Cardiac muscle cell (in vitro differentiated cells and primary cell): ENCODE measurements around the gene ITSN2. TPM values are rescaled to one million over a fixed set of nuclear protein-coding genes. Genes with fewer than 3 reads are reported as not detected.

Source experiments
- DNase-seq, 2 donors: peaks; one replicate each; pipeline versions ENCODE4 v3.0.0 to v3.0.0-alpha.2; 2010 to 2017; ENCODE audit warnings: low read depth in 1 of 2, low spot score in 1 of 2
- H3K27ac ChIP-seq: fragments of 200-600 bp; sonication (generic); 2 replicates; pipeline ENCODE4 v1.5.1; 2016
- H3K27me3 ChIP-seq: fragments of 200-600 bp; sonication (generic); 2 replicates; pipeline ENCODE4 v1.6.0; 2016; ENCODE audit warnings: control low read depth
- H3K36me3 ChIP-seq: fragments of 200-600 bp; sonication (generic); 2 replicates; pipeline ENCODE4 v1.5.1; 2016; ENCODE audit warnings: control low read depth
- H3K4me1 ChIP-seq: fragments of 200-600 bp; sonication (generic); 2 replicates; pipeline ENCODE4 v1.8.1; 2017; ENCODE audit warnings: low read depth, mild to moderate bottlenecking, mixed run types
- H3K4me3 ChIP-seq: fragments of 200-600 bp; sonication (generic); 2 replicates; pipeline ENCODE4 v1.5.1; 2016; ENCODE audit warnings: mild to moderate bottlenecking
- H3K9me3 ChIP-seq: fragments of 200-600 bp; sonication (generic); 2 replicates; pipeline ENCODE4 v1.5.1; 2017; ENCODE audit warnings: low read depth, mild to moderate bottlenecking, control low read depth
- CTCF ChIP-seq: IDR thresholded peaks from 2 replicates; pipeline ENCODE4 v1.5.1; 2012; ENCODE audit warnings: low read depth, mild to moderate bottlenecking, low read length
- polyA plus RNA-seq: library from polyadenylated mRNA; unstranded; fragments of >200 nt; fragmentation: Nextera tagmentation; extraction: Ambion mirVana; gene quantifications from 2 replicates; pipeline ENCODE4 v1.2.1, GENCODE V29; 2016
- total RNA-seq: library from RNA; depleted of rRNA; stranded (reverse); fragments of >200 nt; gene quantifications from 2 replicates; pipeline ENCODE4 v1.2.3, GENCODE V29; 2016

Gene ITSN2
- total and polyA plus RNA-seq, 2 experiments from 2014 or later = 22.3 to 22.8 TPM

DNA sequence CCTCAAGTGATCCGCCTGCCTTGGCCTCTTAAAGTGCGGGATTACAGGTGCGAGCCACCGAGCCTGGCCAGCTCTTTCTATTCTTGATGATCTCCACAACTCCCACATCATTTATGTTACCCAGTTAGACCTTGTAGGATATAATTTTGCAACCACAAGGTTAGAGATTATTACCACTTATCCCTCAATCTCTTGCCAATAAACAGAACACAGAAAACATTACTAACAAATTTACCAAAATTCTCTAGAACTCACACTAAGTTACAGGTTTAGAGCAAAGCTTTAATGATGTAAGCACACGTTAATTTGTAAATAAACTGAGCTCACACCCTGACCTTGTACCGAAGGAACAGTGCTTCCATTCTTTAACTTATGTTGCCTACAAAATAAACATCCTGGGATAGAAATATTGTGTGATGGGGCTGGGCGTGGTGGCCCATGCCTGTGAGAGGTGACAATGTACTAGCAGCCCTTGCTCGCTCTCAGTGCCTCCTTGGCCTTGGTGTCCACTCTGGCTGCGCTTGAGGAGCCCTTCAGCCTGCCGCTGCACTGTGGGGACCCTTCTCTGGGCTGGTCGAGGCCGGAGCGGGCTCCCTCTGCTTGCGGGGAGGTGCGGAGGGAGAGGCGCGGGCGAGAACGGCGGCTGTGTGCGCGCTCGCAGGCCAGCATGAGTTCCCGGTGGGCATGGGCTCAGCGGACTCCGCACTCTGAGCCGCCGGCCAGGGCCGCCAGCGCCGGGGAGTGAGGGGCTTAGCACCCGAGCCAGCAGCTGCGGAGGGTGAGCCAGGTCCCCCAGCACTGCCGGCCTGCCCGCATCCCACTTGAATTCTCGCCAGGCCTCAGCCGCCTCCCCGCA, 42.1 kb upstream of the ITSN2 start:
- no peak for DNase-seq
- H3K4me1 ChIP-seq = no peaks in the 10 kb centered on the region
- no peaks in the 10 kb centered on the region for H3K36me3 ChIP-seq
- no peaks in the 10 kb centered on the region for H3K9me3 ChIP-seq
- no peak overlapping the region for H3K4me3 ChIP-seq
- TF ChIP-seq CTCF = no peak
- H3K27me3 ChIP-seq = no peaks in the 10 kb centered on the region
- H3K27ac ChIP-seq = no peak overlapping the region

DNA sequence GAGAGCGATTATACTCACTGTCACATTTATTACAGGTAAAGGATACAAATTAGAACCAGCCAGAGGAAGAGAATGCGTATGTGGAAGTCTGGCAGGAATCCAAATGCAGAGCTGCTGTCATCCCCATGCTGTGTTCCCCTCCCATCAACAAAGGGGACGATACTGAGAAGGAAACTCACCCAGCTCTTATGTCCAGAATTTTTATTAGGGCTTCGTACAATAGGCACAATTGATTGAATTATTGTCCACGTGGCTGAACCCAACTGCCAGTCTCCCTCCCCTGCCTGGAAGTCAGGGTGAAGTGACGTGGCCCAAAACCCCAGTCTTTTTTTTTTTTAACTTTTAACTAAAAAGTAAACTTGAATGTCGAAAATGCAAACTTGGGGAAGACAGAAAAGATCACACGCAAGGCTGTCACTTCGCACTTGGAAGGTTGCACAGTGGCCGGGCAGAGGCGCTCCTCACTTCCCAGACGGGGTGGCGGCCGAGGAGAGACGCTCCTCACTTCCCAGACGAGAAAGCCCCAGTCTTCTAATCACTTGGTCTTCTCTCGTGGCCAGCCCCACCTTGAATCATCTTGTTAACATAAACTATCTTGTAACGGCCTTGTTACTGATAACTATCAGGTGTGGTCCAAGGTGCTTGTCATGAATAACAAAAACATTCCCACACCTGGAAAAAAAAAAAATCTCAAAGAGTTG, 40.0 kb upstream of the ITSN2 start:
- no peak for DNase-seq
- H3K27ac ChIP-seq = no peak overlapping the region
- TF ChIP-seq CTCF = no peak
- no peaks in the 10 kb centered on the region for H3K36me3 ChIP-seq
- H3K9me3 ChIP-seq = no peaks in the 10 kb centered on the region
- H3K4me3 ChIP-seq = no peak overlapping the region
- H3K27me3 ChIP-seq = no peaks in the 10 kb centered on the region
- H3K4me1 ChIP-seq = no peaks in the 10 kb centered on the region

DNA sequence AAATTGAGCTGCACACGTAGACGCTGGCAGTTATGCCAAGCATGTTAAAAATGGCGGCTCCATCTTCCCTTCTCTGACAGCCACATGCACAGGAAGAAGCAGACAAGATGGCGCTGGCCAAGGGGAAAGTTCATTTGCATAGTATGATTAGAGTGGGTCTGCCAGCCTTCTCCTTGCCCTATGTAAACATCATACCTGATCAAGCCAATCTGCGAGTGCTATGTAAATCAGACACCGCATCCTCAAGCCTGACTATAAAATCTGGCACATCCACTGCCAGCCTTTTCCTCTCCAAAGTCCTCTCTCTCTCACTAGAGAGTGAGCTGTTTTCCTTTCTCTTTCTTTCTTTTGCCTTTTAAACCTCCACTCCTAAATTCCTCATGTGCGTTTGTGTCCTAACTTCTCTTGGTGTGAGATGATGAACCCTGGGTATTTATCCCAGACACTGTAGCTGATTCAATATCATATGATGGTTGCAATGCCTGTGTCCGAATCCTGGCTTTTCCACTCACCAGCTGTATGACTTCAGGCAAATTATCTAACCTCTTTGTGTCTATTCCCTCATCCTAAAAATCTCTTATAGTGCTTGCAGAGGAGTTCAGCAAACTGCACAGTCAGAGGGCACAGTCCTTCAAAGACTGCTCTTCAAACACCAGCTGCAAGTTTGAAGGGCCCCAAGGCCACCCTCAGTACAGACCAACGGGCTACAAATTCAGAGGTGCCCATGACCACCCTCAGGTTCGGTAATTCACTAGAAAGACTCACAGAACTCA, 39.3 kb upstream of the ITSN2 start:
- H3K9me3 ChIP-seq = no peaks in the 10 kb centered on the region
- no peak overlapping the region for H3K4me3 ChIP-seq
- no peak overlapping the region for H3K27ac ChIP-seq
- no peaks in the 10 kb centered on the region for H3K4me1 ChIP-seq
- TF ChIP-seq CTCF = no peak
- H3K36me3 ChIP-seq = no peaks in the 10 kb centered on the region
- H3K27me3 ChIP-seq = no peaks in the 10 kb centered on the region
- no peak for DNase-seq

- no peak for DNase-seq
- no peak overlapping the region for H3K4me3 ChIP-seq
- H3K27me3 ChIP-seq = no peaks in the 10 kb centered on the region
- TF ChIP-seq CTCF = no peak
- no peaks in the 10 kb centered on the region for H3K4me1 ChIP-seq
- no peaks in the 10 kb centered on the region for H3K36me3 ChIP-seq
- H3K9me3 ChIP-seq = no peaks in the 10 kb centered on the region
- H3K27ac ChIP-seq = no peak overlapping the region
Observed at GRCh38 chr2:24394998-24395397, 34.7 kb upstream of the ITSN2 start.

DNA sequence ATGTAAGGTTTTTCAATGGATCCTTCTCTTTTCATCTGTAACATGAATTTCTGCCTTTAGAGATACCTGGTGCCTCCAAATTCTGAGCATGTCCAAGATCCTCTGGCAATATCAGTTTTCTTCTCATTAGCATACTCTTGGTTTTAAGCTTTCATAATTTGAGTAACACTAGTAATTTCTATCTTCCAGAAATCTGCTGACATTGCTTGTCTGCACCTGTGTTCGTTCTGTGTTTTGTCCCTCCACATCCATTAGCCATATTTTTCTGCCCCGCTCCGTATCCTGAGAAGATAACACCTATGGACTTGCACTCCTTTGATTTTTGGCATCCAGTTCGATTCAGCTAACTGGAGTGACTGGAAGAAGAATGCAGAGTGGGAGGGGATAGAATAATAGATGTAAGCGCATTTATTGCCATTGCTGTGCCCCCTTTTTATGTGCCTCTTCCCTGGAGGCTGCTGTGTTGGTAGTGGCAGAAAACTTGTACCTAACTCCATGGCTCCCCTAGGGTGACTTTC, 32.3 kb upstream of the ITSN2 start:
- no peak for DNase-seq

More for the DNA sequence above, 32.3 kb upstream of the ITSN2 start:
- H3K27me3 ChIP-seq = no peaks in the 10 kb centered on the region
- H3K36me3 ChIP-seq = no peaks in the 10 kb centered on the region
- H3K9me3 ChIP-seq = no peaks in the 10 kb centered on the region
- no peak overlapping the region for H3K4me3 ChIP-seq
- H3K4me1 ChIP-seq = no peaks in the 10 kb centered on the region
- no peak overlapping the region for H3K27ac ChIP-seq
- no peak for TF ChIP-seq CTCF
